ENCODE data around the gene PDS5B. TPM values are rescaled to one million over a fixed set of nuclear protein-coding genes. Genes with fewer than 3 reads are reported as not detected.

The PDS5B gene
- total RNA-seq, 2 experiments from 2014 or later, result 39.8 to 40.6 TPM

DNA sequence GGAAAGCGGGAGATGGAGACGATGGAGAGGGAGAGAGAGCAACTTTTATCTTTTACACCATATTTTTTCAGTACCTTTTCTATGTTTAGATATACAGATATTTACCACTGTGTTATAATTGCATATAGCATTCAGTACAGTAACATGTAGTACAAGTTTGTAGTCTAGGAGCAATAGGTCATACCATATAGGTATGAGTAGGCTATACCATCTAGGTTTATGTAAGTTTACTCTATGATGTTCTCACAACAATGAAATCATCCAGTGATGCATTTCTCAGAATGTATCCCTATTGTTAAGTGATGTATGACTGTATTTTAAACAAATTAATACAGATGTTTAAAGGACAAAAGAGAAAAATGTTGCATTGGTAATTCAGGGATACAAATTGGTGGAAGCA is 136.1 kb downstream of the PDS5B start:
- Histone ChIP-seq H3K36me3 (ENCODE audit: insufficient read depth, low read length) (peaks cover 8% of the 10 kb centered on the region), H3K4me3 (ENCODE audit: low read length) (no peak overlapping the region), H3K4me1 (ENCODE audit: insufficient read depth, low read length) (peaks cover 4% of the 10 kb centered on the region), H3K27ac (ENCODE audit: low read depth in 1 of 2, low read length in 2 of 2) (no peak overlapping the region), H3K27me3 (ENCODE audit: control insufficient read depth in 1 of 2, insufficient read depth in 2 of 2, low read length in 2 of 2) (no peaks in the 10 kb centered on the region), H3K9me3 (ENCODE audit: control insufficient read depth in 1 of 2, insufficient read depth in 1 of 2, low read length in 2 of 2) (peaks cover 0 to 13% of the 10 kb centered on the region in 2 experiments)
- Mint-ChIP-seq H3K36me3 (ENCODE audit: low read depth) (peaks cover 71% of the 10 kb centered on the region), H3K9me3 (no peaks in the 10 kb centered on the region), H3K27me3 (no peaks in the 10 kb centered on the region), H3K4me3 (no peak overlapping the region), H3K27ac (no peak overlapping the region), H3K4me1 (ENCODE audit: low read depth) (peaks cover 35% of the 10 kb centered on the region)
- intact Hi-C loops (cut with DNase I, micrococcal nuclease), result no loop called here
- DNase-seq, result no peak
- POLR2A ChIA-PET, result no interaction called here
- no peak for ATAC-seq (ENCODE audit: poor library complexity)
- TF ChIP-seq, protein P1, sequence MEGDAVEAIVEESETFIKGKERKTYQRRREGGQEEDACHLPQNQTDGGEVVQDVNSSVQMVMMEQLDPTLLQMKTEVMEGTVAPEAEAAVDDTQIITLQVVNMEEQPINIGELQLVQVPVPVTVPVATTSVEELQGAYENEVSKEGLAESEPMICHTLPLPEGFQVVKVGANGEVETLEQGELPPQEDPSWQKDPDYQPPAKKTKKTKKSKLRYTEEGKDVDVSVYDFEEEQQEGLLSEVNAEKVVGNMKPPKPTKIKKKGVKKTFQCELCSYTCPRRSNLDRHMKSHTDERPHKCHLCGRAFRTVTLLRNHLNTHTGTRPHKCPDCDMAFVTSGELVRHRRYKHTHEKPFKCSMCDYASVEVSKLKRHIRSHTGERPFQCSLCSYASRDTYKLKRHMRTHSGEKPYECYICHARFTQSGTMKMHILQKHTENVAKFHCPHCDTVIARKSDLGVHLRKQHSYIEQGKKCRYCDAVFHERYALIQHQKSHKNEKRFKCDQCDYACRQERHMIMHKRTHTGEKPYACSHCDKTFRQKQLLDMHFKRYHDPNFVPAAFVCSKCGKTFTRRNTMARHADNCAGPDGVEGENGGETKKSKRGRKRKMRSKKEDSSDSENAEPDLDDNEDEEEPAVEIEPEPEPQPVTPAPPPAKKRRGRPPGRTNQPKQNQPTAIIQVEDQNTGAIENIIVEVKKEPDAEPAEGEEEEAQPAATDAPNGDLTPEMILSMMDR (IDR thresholded peaks at IDR 0.05), result no peak
- CTCF ChIA-PET, result no interaction called here

DNA sequence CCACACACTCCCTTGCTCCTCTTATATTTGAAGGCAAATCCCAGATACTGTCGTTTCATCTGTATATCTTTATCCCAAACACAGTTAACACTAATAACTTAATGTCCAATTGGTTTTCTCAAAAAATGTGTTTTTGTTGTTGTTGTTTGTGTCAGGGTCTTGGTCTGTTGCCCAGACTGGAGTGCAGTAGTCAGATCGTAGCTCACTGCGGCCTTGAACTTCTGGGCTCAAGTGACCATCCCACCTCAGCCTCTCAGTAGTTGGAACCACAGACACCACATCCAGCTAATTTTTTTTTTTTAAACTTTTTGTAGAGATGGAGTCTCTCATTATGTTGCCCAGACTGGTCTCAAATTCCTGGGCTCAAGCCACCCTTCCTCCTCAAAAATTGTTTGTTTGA is 137.7 kb downstream of the PDS5B start:
- ATAC-seq (ENCODE audit: poor library complexity) (no peak), DNase-seq (no peak)
- no peaks in the 10 kb centered on the region for H3K27me3 ChIP-seq (ENCODE audit: control insufficient read depth in 1 of 2, insufficient read depth in 2 of 2, low read length in 2 of 2)
- intact Hi-C loops (cut with DNase I, micrococcal nuclease), result no loop called here
- H3K27me3 Mint-ChIP-seq, result no peaks in the 10 kb centered on the region
- H3K9me3 ChIP-seq (ENCODE audit: control insufficient read depth in 1 of 2, insufficient read depth in 1 of 2, low read length in 2 of 2), result peaks cover 0 to 13% of the 10 kb centered on the region in 2 experiments
- no peak overlapping the region for H3K27ac ChIP-seq (ENCODE audit: low read depth in 1 of 2, low read length in 2 of 2)
- H3K4me3 Mint-ChIP-seq, result no peak overlapping the region
- peaks cover 4% of the 10 kb centered on the region for H3K4me1 ChIP-seq (ENCODE audit: insufficient read depth, low read length)
- H3K36me3 ChIP-seq (ENCODE audit: insufficient read depth, low read length), result peaks cover 5% of the 10 kb centered on the region
- no peaks in the 10 kb centered on the region for H3K9me3 Mint-ChIP-seq
- ChIA-PET CTCF (no interaction called here), POLR2A (no interaction called here)
- H3K27ac Mint-ChIP-seq, result no peak overlapping the region
- TF ChIP-seq, protein P1 (IDR thresholded peaks at IDR 0.05), result no peak
- H3K36me3 Mint-ChIP-seq (ENCODE audit: low read depth), result peaks cover 74% of the 10 kb centered on the region
- H3K4me3 ChIP-seq (ENCODE audit: low read length), result no peak overlapping the region
- peaks cover 47% of the 10 kb centered on the region for H3K4me1 Mint-ChIP-seq (ENCODE audit: low read depth)

DNA sequence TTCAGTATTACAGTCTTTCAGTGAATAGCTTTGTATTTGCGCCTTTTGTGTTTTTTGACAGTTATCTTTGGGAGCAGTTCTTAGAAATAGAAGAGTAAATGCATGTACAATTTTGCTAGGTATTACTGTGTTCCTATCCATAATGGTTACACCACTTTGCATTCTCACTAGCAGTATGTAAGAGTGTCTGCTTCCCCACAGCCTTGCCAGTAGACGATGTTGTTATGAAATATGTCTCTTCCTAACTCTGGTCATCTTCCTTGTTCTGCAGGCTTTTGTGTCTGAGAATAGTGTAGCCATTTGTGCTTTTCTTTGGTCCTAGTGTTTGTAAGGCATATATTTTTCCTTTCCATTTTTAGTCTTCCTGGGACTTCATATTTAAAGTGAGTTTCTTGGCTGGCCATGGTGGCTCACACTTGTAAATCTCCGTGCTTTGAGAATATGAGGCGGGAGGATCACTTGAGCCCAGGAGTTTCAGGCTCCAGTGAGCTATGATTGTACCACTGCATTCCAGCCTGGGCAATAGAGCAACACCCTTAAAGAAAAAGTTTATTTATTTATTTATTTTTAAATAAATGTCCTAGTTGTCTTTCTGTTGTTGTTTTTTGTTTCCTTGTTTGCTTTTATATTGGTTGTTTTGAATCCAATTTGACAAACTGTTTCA is 140.3 kb downstream of the PDS5B start:
- intact Hi-C loops (cut with DNase I, micrococcal nuclease), result no loop called here
- H3K36me3 Mint-ChIP-seq (ENCODE audit: low read depth), result peaks cover 86% of the 10 kb centered on the region
- Histone ChIP-seq H3K4me3 (ENCODE audit: low read length) (no peak overlapping the region), H3K27me3 (ENCODE audit: control insufficient read depth in 1 of 2, insufficient read depth in 2 of 2, low read length in 2 of 2) (no peaks in the 10 kb centered on the region), H3K9me3 (ENCODE audit: control insufficient read depth in 1 of 2, insufficient read depth in 1 of 2, low read length in 2 of 2) (peaks cover 0 to 7% of the 10 kb centered on the region in 2 experiments), H3K4me1 (ENCODE audit: insufficient read depth, low read length) (no peaks in the 10 kb centered on the region), H3K36me3 (ENCODE audit: insufficient read depth, low read length) (peaks cover 5% of the 10 kb centered on the region), H3K27ac (ENCODE audit: low read depth in 1 of 2, low read length in 2 of 2) (no peak overlapping the region)
- ChIA-PET CTCF (interaction anchor here (2.9 kb wide), 1 partner anchor 10 kb away, joined by 7 read pairs; no protein-coding TSS in a partner anchor), POLR2A (no interaction called here)
- no peaks in the 10 kb centered on the region for H3K9me3 Mint-ChIP-seq
- H3K27me3 Mint-ChIP-seq, result no peaks in the 10 kb centered on the region
- ATAC-seq (ENCODE audit: poor library complexity) (no peak), DNase-seq (no peak)
- TF ChIP-seq, protein P1 (IDR thresholded peaks at IDR 0.05), result no peak
- no peak overlapping the region for H3K27ac Mint-ChIP-seq
- no peak overlapping the region for H3K4me3 Mint-ChIP-seq
- peaks cover 60% of the 10 kb centered on the region for H3K4me1 Mint-ChIP-seq (ENCODE audit: low read depth)

Measured in CD4-positive, alpha-beta T cell (primary cell).